ENCODE data around the gene SORCS2.
"Not testable (repeated sequence)": the region's sequence is repeated elsewhere in the genome, so short reads cannot be mapped to it uniquely, and the experiment has no call there.

The SORCS2 gene

DNA sequence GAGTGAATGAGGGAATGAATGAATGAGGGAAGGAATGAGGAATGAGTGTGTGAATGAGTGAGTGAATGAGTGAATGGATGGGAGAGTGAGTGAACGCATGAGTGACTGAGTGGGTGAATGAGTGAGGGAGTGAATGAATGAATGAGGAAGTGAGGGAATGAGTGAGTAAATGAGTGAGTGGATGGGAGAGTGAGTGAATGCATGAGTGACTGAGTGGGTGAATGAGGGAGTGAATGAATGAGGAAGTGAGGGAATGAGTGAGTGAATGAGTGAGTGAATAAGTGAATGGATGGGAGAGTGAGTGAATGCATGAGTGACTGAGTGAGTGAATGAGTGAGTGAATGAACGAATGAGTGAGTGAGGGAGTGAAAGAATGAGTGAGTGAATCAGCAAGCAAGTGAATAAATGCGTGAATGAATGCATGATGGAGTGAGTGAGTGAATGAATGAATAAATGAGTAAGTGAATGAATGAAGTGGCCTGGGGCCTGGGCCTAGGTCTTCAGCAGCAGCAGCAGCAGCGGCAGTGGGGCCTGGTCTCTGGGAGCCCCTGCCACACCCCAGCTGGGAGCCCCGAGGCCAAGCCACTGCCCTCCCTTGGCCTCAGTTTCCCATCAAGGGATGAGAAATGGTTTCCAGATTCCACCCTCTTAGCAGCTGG lies 258.6 kb downstream of the SORCS2 start:
- no peak for DNase-seq (ENCODE audit: low read depth)

DNA sequence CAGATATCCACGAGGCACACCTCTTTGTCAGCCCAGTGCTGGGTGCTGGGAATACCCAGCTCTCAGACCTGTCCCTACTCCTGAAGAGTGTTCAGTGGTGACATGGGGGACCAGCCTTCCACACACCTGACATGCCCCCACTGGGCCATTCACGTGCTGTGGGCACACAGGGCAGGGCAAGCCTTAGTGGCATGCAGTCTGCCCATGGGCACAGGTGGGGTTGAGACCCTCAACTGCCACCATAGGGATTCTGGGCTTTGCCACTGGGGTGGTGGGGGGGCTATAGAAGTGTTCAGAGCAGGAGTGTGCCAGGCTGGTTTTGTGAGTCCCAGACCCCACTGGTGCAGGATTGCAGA lies 259.1 kb downstream of the SORCS2 start:
- no peak for DNase-seq (ENCODE audit: low read depth)

DNA sequence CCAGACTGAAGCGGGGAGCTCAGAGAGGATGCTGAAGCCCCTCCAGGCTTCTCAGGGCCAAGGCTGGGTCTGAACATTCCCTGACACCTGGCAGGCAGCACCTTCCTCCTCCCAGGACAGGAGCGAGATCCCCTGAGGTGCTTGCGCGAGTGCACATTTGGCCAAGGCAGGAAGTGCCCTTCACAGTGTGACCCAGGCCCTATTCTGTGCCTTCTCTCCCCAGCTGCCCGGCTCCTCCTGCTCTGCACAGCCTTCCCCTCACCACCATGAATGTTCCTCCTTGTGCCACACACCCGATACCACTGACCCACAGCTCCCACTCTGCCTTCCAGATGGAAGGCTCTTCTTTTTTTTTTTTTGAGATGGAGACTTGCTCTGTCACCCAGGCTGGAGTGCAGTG lies 259.5 kb downstream of the SORCS2 start:
- DNase-seq (ENCODE audit: low read depth): no peak

DNA sequence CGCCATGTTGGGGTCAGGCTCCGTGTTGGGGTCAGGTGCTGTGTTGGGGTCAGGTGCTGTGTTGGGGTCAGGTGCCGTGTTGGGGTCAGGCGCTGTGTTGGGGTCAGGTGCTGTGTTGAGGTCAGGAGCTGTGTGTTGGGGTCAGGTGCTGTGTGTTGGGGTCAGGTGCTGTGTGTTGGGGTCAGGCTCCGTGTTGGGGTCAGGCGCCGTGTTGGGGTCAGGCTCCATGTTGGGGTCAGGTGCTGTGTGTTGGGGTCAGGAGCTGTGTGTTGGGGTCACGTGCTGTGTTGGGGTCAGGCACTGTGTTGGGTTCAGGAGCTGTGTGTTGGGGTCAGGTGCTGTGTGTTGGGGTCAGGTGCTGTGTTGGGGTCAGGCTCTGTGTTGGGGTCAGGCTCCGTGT lies 260.5 kb downstream of the SORCS2 start:
- DNase-seq (ENCODE audit: low read depth): not testable (repeated sequence)

DNA sequence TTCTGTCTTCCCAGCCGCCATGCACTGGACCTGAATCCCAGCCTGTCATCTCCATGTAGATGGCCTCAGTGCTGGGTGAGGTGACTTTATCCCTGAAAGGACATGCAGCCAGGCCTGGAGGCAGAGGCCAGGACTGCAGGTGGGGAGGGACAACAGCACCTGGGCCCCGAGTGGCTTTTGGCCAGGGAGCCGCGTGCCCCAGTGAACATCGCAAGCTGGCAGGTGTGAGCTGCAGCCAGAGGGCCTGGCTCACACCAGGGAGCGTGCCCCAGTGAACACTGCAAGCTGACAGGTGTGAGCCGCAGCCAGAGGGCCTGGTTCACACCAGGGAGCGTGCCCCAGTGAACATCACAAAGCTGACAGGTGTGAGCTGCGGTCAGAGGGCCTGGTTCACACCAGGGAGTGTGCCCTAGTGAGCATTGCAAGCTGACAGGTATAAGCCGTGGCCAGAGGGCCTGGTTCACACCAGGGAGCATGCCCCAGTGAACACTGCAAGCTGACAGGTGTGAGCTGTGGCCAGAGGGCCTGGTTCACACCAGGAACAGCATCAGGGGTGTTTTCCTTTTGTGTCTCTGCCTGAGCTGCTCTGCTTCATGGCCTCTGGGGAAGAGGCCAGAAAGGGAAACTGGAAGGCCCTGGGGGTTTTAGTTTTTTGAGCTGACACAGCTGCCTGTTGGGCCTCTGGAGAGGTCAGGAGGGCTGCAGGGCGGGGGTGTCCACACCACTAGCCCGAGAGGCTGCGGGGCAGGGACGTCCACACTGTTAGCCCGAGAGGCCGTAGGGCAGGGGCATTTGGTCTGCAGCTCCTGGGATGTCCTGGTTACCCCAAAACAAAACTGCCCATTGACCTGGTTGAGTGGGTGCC lies 265.1 kb downstream of the SORCS2 start:
- no peak for DNase-seq (ENCODE audit: low read depth)

DNA sequence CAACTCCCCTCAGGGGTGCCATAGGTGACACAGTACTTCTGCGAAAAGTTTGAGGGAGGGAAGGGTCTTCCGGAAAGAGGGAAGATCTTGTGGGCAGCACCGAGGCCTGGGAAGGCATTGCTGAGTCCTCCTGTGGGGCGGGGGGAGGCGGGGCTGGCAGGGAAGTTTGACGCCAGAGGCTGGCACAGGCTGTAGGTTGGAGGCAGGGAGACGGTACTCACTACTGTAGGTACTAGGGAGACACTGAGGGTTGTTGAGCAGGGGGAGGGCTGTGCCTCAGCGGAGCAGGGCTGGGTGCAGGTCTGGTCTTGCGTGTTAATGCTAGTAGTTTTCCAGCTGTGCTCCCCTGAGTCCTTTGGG lies 265.7 kb downstream of the SORCS2 start:
- DNase-seq (ENCODE audit: low read depth): no peak

DNA sequence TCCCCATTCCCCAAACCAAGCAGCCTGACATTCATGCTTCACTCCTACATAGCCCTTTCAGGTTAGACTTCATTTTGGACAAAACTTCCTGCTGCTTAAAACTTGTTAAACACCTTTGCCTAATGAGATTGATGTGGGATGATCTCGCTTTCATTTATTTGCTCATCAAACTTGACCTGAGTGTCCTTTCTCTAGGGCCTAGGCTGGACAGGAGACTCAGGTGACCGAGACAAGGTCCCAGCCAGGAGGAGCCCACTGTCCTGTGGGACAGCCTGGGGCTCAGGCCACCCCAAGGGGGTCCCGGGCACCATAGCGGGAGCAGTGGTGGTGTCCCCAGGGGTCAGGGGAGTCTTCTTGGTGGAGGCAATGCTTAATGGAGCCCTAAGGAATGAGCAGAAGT lies 266.1 kb downstream of the SORCS2 start:
- no peak for DNase-seq (ENCODE audit: low read depth)

DNA sequence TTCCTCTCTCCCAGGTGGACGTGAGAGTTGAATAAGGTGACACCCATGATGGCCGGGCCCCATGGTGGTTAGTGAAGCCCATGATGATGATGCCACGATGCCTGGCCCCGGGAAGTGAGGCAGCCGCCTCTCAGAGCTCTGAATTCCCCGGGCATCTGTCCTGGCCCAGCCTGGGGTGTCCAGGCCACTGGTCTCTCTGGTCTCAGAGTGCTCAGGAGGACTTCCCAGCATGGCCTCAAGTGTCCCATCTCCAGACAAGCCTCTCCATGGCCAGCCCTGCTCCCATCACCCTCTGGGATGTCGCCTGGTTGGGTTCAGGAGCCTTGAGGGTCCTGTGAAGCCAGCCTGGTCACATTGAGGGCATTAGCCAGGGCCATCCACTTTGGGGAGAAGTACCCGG lies 267.1 kb downstream of the SORCS2 start:
- DNase-seq (ENCODE audit: low read depth): no peak

DNA sequence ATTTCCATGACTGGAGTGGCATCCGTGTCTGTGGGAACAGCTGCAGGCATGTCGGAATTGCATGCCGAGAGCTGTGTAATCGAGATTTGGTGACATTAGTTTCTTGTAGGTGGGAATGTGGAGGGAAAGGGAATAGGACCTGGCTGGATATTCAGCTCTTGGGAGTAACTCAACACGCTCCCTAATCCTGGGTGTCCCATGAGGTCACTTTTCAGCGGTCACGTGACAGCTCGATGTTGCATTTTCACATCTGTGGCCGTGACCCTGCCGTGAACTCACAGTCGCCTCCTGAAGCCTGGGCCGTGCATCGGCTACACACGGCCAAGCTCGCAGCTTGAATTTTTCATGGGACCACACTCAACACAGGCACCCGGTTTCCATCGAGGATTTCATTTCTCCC lies 268.2 kb downstream of the SORCS2 start:
- DNase-seq (ENCODE audit: low read depth): no peak

DNA sequence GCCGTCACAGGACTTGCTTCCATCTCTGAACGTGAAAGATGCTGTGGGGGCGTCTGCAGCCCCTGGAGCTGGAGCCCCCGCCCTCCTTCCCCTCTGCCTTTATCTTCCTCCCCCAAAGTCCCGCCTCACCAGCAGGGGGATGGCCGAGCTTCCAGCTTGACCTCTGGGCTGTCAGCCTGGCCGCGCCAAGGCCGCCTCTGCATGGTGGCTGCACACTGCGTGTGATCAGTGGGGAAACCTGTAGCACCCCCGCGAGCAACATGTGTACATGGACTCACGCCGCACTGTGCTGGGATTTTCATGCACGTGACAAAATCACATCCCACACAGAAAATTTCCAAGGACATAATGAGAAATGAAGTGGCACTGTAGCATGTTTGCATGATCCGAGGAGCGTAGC lies 268.9 kb downstream of the SORCS2 start:
- DNase-seq (ENCODE audit: low read depth): no peak

DNA sequence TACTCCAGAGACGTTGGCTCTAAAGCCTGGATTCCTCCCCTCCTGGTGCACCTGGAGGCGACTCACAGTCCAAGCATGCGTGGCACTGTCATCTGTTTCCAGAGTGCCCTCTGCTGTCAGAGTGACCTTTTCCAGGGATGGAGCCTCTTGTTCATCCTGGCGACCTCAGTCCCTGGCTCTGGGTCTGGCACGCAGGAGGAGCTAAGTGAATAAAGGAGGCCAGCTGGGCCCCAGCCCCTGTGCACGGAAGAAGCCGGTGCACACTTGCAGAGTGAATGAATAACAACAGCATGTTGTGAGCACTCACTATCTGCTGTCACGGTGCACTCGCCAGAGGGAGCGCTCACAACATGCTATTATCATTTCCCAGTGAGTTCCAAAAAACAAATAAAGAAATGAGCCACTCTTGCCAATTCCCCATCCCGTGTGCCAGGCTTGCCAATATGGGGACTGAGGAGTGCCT lies 270.2 kb downstream of the SORCS2 start:
- no peak for DNase-seq (ENCODE audit: low read depth)

DNA sequence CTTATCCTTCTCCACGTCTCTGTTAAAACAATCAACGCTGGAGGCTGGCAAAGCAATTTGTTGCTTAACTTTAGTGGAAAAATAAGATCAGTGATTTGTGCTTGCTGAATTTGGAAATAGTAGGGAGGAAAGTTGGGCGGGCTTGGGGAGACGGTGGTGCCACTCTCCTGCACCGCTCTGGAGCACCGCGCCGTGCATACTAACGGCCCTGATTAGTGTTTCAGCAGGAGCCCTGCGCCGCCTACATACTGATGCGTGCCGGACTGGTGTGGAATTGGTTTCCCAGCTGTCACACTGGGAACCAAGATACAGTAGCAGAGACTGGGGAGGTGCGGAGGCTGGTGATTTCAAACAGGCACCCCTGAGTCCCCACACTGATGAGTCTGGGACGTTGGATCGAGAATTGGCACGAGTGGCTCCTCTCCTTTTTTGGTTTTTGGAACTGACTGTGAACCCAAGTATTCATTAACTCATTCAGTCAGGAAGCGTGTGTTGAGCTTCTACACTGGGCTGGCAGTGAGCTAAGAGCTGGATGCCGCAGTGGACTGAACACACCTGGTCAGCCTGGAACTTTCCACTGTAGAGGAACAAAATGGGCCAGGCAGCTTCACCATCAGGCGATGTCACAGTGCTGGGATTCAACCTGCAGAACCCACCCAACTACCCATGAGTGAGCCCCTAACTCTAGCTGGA lies 271.4 kb downstream of the SORCS2 start:
- no peak for DNase-seq (ENCODE audit: low read depth)

DNA sequence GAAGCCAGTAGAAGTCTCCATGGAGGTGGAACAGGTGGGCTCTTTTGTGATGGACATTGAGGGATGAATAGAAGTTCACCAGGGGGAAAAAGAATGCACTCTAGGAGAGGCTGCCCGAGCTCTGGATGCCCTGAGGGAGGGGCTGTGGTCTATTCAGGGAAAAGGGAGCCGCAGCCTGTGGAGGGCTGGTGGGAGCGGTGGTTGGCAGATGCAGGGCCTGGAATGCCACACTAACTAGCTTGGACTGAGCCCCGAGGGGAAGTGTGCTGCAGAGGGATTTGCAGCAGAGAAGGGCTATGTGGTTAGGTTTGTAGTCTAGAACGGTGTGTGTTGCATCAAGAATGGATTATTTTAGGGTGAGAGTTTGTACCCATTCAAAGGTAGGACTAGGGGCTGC lies 271.9 kb downstream of the SORCS2 start:
- DNase-seq (ENCODE audit: low read depth): no peak

DNA sequence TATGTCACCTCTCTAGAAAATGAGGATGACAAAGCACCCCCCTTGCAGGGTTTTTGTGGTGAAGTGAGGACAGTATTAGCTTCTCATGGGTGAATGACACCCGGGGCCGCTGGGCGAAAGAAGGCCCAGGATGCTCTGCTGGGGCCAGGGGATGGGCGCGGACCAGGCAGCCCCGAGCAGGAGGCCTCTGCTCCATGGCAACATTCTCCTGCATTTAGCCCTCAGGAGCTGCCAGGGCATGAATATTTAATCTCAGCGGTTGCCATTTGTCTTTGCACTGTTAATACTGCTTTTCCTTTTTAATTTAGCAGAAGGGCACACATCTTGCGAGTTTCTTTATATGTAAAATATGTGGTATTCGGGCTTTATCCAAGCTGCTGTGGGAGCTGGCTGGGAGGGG lies 272.7 kb downstream of the SORCS2 start:
- DNase-seq (ENCODE audit: low read depth): no peak

DNA sequence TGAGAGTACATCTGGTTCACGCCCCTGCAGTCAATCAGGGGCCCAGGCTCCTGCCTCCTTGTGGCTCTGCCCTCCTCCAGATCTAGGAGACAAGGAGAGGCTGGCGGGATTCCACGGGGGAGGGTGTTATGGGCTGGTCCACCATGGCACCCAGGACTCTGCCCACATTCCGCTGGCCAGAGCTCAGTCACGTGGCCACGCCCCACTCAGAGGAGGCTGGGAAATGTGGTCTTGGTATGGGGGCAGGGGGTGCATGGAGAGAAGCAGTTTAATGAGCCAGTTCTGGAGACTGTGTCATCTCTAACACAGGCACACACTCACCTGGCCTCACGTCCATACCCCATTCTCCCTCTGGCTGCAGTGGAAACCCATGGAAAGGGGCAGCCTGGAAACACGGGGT lies 273.9 kb downstream of the SORCS2 start:
- DNase-seq (ENCODE audit: low read depth): no peak

DNA sequence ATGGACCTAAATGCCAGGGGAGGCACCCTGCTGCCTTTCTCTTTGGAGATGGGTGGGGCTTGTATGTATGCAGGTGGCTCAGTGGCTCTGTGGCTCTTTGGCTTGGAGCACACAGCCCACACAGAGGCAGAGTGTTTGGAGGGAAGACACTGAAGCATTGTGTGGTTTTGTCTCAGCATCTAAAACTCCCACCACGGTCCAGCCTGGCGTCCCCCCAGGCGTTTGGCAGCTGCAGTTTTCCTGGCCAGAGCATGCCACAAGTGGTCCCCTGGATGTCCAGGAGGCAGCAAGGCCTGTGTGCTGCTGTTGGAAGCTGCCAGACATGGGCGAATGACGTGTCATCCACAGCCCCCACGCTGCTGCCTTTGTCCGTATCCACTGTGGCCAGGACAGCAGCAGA lies 274.6 kb downstream of the SORCS2 start:
- no peak for DNase-seq (ENCODE audit: low read depth)

DNA sequence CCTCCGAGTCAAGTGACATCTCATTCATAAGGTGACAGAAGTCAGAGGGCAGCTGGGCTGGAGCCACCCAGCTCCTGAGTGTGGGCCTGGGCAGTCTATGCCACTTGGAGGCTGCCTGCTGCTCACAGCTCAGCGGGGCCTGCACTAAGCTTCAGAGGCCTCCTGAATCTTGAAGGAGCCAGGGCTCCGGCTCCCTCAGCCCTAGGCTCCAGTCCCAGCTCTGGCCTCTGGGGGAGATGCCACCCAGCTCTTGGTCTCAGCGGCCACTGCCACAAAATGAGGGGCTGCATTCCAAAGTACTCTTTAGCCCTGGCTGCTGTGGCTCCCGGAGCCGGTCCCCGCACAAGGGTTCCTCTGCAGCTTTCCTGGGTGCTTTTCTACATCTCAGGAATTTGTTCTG lies 275.1 kb downstream of the SORCS2 start:
- DNase-seq (ENCODE audit: low read depth): no peak

DNA sequence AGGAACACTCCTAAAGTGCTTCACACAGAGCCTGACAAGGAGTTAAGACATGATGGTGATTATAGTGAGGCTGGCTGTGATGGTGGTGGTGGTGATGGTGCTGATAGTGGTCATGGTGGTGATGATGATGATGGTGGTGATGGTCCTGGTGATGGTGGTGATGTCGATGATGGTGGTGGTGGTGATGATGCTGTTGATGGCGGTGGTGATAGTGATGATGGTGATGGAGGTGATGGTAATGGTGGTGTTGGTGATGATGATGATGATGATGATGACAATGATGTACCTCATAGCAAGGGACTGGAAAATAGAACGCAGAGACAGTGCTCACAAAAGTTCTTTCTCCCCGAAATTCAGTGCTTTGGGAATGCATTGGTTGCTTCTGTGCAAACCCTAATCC lies 276.7 kb downstream of the SORCS2 start:
- DNase-seq (ENCODE audit: low read depth): no peak

DNA sequence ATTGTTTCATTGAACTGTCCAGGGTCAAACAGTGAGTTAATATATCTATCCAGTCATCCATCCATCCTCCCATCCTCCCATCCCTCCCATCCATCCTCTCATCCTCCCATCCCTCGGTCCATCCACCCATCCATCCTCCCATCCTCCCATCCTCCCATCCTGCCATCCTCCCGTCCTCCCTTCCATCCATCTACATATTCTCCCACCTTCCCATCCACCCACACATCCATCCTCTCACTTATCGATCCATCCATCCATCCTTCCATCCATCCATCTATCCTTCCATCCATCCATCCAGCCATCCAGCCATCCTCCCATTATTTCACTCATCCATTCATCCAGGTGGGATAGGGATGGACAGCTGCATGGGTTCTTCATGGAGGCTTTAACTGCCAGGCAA lies 277.8 kb downstream of the SORCS2 start:
- no peak for DNase-seq (ENCODE audit: low read depth)

DNA sequence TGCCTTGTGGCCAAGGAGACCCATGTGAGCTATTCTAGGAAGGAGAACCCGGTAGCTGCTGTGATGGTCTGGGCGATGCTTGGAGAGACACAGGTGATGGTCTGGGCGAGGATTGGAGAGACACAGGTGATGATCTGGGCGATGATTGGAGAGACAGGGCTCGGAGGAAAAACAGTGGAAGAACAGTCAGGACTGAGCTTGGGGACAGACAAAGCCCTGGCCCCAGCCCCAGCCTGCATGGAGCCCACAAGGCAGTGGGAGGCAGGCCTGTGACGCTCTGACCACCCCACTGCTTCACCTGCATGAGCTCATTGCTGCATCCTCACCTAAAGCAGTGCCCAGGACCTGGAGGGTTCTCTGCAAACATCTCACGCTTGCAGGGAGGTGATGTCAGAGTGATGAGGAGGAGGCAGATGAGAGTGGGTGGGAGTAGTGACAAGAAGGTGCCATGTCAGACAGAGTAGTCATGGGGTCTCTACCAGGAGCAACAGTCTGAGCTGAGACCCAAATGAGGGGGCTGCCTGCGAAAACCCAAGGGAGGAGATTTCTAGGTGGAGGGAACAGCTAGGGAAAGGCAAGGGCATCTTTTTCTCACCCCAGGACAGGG lies 278.3 kb downstream of the SORCS2 start:
- no peak for DNase-seq (ENCODE audit: low read depth)

DNA sequence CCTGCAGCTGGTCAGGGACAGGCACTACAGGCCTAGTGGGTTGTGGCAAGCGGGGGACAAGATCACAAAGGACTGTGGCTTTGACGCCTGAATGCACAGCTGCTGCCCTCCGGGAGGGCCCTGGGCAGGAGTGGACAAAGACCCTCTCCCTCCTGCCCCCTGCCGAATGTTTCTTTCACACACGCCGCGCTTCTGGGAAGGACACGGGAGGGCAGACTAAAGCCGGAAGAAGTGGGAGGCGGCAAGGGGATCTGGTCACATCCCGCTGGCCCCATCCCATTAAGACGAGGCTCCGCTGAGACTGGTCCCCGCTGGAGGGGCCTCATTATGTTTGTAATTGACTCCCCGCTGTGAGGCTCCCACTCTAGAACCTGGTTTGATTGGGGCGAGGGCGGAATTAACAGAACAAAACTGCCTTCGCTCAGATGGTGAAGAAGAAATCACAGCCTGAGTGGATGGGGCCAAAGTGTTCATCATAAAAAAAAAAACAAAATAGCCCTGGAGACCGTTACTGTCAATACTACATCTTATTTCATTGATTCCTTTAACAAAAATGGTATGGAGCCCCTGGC lies 280.2 kb downstream of the SORCS2 start:
- DNase-seq (ENCODE audit: low read depth): no peak

DNA sequence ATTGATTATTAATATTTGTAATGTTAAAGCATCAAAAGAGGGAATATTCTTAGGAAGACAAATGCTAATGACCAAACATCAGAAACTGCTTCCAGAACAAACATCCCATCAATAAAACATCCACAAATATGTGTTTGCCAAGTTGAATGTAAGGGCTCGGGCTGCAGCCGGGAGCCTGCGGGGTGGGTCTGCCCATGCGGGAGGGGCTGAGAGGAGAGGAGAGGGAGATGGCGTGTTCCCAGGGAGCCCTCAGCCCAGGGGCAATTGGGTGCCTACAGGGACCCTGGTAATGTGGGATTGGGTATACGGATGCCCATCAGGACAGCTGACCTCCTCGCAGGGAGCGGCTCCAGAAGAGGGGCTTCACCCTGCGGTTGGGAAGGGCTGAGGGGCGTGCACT lies 280.7 kb downstream of the SORCS2 start:
- no peak for DNase-seq (ENCODE audit: low read depth)

DNA sequence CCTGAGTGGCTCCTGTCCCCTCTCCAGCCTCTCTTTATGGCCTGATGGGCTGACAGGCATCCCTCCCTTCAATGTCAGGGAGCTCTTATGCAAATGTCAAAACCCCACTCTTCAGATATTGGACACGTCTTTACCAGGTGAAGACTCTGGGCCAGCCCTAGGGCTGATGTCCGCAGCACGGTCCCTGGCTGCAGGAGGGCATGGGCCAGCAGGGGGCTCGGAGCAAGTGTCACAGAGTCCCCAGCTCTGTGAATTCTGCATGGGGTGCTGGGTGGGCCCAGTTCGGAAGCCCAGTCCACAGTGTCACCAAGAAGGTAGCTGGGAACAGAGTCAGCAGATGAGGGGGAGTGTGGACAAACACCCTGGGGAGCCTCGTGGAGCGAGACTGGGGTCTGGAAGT lies 282.0 kb downstream of the SORCS2 start:
- no peak for DNase-seq (ENCODE audit: low read depth)

Data from activated T-helper 1 cell treated with Interleukin-2 at 50 U/mL for 16 hours (primary cell).